Inferior parietal cortex (tissue), 1 donor: ENCODE results near the gene MEA1.
A peak's percentile ranks its signal among the peaks of the same experiment; 100 is the strongest.

ENCODE experiments used
- DNase-seq: peaks from one replicate; pipeline ENCODE4 v3.0.0-alpha.2; 2016; ENCODE audit errors: extremely low spot score

The MEA1 gene

DNA sequence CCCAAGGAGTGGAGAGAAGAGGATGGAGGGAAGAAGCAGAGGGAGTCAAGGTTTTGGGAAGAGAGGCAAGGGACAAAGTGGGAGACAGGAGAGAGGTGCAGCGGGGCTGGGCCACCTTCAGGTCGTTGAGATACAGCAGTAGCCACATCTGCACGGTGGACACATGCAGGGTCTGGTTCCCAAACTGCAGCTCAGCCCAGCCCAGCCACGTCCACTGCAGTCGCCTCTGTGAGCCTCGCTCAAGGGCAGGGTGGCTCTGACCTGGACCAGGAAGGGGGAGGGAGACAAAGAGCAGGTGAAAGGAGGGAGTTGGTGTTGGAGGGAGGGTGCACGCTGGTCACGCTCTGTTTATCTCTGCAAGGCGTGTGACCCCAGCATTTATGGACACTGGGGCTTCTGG lies 25.0 kb upstream of the MEA1 start:
- DNase-seq, result no peak

- DNase-seq, result no peak
Observed at GRCh38 chr6:43037706-43038105, 24.0 kb upstream of the MEA1 start.

- no peak for DNase-seq
Observed at GRCh38 chr6:43037197-43037596, 23.5 kb upstream of the MEA1 start.

- DNase-seq, result no peak
Observed at GRCh38 chr6:43036712-43037111, 23.0 kb upstream of the MEA1 start.

DNA sequence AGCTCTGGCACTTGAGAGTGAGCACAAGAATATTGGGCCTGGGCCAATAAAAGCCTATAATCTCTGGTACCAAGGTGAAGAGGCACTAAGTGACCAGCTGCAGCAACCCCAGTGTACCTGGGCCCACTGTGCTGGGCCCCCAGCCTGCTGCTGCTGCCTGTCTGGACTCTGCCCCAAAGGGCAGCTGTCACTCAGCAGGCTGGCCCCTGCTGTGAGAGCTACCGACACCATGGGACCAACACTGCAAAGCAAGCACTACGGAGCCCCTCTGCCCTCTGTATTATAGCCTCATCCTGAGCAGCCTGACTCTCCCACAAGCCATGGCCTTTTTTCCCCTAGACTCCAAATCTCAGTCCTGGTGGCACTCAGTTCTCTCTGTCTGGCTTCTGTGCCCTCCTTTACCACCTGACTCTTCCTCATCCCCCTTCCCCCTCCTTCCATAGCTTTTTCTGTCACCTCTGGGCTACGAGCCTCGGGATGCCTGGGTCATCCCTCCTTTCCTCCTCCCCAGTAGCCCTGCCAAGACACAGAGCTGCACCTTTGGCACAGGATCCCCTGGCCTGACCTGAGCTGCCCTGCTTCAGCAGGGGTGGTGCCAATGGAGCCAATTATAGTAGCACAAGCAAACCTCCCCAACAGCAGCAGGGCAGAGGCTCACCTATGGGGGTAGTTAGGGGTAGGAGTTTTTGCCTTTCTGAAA lies 21.9 kb upstream of the MEA1 start:
- DNase-seq, result no peak

DNA sequence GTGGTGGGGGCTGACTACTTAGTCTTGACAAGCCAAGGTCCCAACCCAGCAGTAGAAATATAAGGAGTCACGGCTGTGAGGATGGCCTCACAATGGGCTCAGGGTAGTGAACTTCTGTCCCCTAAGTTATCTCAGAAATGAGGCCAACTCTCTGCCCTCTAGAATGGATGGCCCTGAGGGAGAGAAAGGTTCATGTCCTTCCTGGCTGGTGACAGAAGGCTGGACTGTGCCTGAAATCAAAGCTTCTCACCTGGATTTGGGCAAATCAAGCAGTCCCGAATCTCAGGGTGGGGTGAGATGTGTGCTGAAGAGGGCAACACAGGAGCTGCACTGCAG lies 20.4 kb upstream of the MEA1 start:
- no peak for DNase-seq

- no peak for DNase-seq
Observed at GRCh38 chr6:43033496-43034189, 19.9 kb upstream of the MEA1 start.

- no peak for DNase-seq
Observed at GRCh38 chr6:43032326-43032725, 18.6 kb upstream of the MEA1 start.

- no peak for DNase-seq
Observed at GRCh38 chr6:43029120-43029519, 15.4 kb upstream of the MEA1 start.

DNA sequence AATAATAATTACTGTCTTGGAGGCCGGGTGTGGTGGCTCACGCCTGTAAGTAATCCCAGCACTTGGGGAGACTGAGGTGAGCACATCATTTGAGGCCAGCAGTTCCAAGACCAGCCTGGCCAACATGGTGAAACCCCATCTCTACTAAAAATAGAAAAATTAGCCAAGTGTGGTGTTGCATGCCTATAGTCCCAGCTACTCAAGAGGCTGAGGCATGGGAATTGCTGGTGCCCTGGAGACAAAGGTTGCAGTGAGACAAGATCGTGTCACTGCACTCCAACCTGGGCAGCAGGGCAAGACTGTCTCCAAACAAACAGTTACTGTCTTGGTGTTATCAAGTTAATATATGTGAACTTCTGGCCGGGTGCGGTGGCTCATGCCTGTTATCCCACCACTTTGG lies 12.6 kb upstream of the MEA1 start:
- no peak for DNase-seq

- no peak for DNase-seq
Observed at GRCh38 chr6:43024436-43024835, 10.7 kb upstream of the MEA1 start.

GRCh38 chr6:43021270-43022047 lies 7.7 kb upstream of the MEA1 start, which contains the start of gene RRP36:
RRP36 (plus strand) TSS chr6:43021623; CDS start chr6:43021655, 32 bp downstream.
- peak; percentile 82 for DNase-seq

GRCh38 chr6:43020847-43021246 lies 7.1 kb upstream of the MEA1 start:
- DNase-seq, result no peak

DNA sequence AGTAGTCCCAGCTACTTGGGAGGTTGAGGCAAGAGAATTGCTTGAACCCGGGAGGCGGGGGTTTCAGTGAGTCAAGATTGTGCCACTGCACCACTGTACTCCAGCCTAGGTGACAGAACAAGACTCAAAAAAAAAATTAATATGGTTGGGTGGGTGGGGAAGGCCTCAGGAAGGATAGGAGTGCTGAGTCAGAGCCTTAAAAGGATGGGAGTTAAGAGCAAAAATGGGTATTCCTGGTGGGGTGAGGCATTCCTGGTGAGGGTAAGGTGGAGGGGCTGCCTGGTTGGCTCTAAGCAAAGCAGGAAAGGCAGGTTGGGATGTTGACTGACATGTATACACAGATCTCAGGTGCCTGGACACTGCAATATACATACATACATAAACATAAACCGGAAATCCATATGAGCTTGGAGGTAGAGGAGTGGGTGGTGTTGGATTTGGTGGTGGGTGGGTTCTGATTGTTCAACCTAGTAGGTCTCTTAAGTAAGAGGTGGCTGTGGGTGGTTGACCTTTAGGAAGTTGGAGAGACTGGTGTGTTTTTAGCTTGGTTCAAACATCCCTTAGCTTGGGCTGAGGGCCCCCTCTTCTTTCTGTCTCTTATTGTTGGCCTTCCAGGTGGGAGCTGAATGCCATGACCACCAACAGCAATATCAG lies 6.4 kb upstream of the MEA1 start:
- DNase-seq, result no peak

DNA sequence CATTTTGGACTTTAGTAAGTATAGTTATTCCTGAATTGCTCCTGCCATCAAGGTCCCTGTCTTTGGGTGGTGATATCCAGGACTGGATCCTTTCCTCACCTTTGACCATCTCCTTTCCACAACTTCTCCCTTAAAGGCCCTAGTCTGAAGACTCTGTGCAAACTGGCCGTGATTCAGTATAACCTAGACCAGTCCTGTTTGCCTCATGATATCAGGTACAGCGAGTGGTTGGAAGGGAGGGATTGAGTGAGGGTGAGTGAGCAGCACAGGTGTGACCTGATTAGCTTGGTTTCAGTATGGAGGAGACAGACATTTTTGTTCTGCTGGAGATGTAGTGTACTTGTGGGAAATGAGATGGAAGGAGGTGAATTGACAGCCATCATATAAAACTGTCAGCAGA lies 5.4 kb upstream of the MEA1 start:
- no peak for DNase-seq

GRCh38 chr6:43016943-43017334 lies 3.2 kb upstream of the MEA1 start:
- no peak for DNase-seq

DNA sequence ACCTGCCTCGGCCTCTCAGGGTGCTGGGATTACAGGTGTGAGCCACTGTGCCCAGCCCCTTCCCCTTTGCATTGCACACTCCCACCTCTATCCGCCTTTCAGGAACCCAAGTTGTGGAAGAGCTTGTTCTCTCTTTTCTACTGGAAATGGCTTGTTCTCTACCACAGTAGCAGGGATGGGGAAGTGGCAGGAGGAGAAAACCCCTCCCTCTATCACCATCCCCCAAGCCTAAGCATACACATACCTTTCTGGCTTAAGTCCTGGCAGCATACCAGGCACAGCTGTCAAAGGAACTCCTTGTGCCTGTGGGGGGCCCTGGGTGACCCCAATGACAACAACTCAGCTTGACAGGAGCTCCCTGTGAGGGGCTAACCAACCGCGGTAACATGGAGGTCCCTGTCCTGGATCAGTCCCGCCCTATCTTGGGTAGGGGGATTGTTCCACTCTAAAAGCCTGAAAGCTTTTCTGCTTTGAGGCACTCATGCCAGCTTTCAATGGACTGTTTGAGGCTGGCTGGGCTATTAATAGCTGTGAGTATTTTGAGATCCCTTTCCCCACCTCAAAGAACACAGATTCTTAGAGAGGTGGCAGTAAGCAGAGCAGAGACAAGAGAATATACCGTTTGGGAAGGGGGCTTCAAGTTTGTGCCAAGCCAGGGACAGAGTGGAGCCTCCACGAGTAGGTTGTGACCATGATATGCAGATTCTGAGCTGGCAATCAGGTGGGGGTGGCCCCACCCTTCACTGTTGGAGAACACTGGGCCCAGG lies 2.6 kb upstream of the MEA1 start:
- no peak for DNase-seq

GRCh38 chr6:43014434-43014909 lies 726 bp upstream of the MEA1 start:
- DNase-seq, result peak; percentile 16

DNA sequence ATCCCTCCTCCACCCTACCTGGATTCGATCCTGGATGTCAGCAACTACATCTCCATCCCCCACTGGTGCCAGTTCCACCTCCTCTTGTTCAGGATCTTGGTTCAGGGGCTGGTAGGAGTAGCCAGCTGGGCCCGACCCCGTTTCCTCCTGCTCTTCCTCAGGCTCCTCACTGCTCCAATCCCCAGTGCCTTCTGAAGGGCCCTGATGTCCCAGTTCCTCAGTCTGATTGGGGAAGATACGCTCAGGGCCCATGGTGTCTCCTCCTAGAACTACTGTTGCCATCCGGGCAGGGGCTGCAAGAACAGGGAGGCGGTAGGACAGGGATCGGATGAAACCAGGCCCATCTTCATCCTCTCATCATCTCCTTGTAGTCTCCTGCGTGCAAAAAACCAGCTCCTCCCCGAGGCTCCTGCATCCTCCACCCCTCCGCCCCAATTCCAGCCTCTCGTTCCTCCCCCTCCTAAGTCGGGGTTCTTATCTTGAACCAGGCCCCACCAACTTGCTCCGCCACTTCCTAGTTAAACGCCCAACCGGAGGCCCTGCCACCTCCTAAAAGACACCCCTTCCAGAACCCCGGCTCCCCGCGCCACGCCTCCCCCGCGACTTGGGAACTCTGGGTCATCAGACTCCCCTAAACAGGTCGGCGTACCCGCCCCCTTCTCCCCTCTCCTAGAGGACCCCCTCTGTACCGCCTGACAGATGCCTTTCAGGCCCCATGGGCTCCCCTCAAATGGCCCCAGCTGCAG lies 476 bp downstream of the MEA1 start:
- peak; percentile 21 for DNase-seq

DNA sequence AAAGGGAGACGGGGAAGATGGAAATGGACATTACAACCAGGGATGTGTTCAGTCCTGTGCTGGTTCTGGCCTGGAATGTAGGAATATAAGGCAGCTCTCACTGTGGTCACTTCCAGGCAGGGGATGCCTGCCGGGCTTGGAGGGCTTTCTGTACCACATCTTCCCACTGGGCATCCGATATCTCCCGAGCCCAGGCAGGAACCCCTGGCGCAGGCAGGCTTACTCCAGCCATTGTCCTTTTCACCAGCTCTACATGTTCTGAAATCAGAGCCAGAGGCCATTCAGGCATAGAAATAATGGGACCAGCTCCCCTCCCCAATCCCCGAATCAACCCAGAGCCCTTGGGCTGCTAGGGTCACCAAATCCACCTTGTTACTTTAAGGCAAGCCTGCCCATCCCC lies 1.4 kb downstream of the MEA1 start:
- no peak for DNase-seq

GRCh38 chr6:43011207-43011606 lies 2.5 kb downstream of the MEA1 start:
- DNase-seq, result no peak
